HG03135 (cell line): ENCODE results near the gene PIN4.
"Not testable (repeated sequence)": the region's sequence is repeated elsewhere in the genome, so short reads cannot be mapped to it uniquely, and the experiment has no call there.

Experiments used
- ATAC-seq: cut with Tn5 transposase; IDR thresholded peaks from one replicate; pipeline ENCODE4 v1.9.1; 2021; ENCODE audit warnings: mild to moderate bottlenecking, moderate library complexity; ENCODE audit not compliant: unreplicated experiment

PIN4 gene

GRCh38 chrX:72181178-72182125 is at the start of gene PIN4:
TSS of gene PIN4 (plus strand) at chrX:72181757. CDS start at chrX:72181786, 29 bp downstream.
- peak; percentile 96 for ATAC-seq

GRCh38 chrX:72132456-72132855 is 49.1 kb upstream of the PIN4 start:
- no peak for ATAC-seq

GRCh38 chrX:72133851-72134546 is 47.6 kb upstream of the PIN4 start:
- ATAC-seq: no peak

- no peak for ATAC-seq
These were observed 43.6 kb upstream of the PIN4 start for GRCh38 chrX:72137846-72138495.

- ATAC-seq: no peak
These were observed 42.0 kb upstream of the PIN4 start for GRCh38 chrX:72139538-72139937.

- no peak for ATAC-seq
These were observed 40.1 kb upstream of the PIN4 start for GRCh38 chrX:72141372-72142004.

- no peak for ATAC-seq
These were observed 39.3 kb upstream of the PIN4 start for GRCh38 chrX:72142094-72142793.

GRCh38 chrX:72142794-72143608 is 38.6 kb upstream of the PIN4 start:
- ATAC-seq: no peak

GRCh38 chrX:72143609-72143907 is 38.0 kb upstream of the PIN4 start:
- no peak for ATAC-seq

GRCh38 chrX:72145181-72145580 is 36.4 kb upstream of the PIN4 start:
- no peak for ATAC-seq

GRCh38 chrX:72146527-72146926 is 35.0 kb upstream of the PIN4 start:
- no peak for ATAC-seq

- no peak for ATAC-seq
These were observed 22.8 kb upstream of the PIN4 start for GRCh38 chrX:72158773-72159172.

- ATAC-seq: no peak
These were observed 21.8 kb upstream of the PIN4 start for GRCh38 chrX:72159769-72160168.

GRCh38 chrX:72165551-72165950 is 16.0 kb upstream of the PIN4 start:
- ATAC-seq: no peak

- ATAC-seq: no peak
These were observed 12.4 kb upstream of the PIN4 start for GRCh38 chrX:72169008-72169728.

GRCh38 chrX:72176289-72176688 is 5.3 kb upstream of the PIN4 start:
- not testable (repeated sequence) for ATAC-seq

- ATAC-seq: no peak
These were observed 4.6 kb upstream of the PIN4 start for GRCh38 chrX:72176981-72177380.

GRCh38 chrX:72180539-72180938 is 1.0 kb upstream of the PIN4 start:
- no peak for ATAC-seq

GRCh38 chrX:72182924-72183323 is 1.4 kb downstream of the PIN4 start:
- ATAC-seq: no peak
